ENCODE results near the gene LCLAT1. TPM values are rescaled to one million over a fixed set of nuclear protein-coding genes. Genes with fewer than 3 reads are reported as not detected.
"Not testable (repeated sequence)": the region's sequence is repeated elsewhere in the genome, so short reads cannot be mapped to it uniquely, and the experiment has no call there.

Gene LCLAT1
- total RNA-seq, 1 experiment from 2014 or later = 21.7 TPM

DNA sequence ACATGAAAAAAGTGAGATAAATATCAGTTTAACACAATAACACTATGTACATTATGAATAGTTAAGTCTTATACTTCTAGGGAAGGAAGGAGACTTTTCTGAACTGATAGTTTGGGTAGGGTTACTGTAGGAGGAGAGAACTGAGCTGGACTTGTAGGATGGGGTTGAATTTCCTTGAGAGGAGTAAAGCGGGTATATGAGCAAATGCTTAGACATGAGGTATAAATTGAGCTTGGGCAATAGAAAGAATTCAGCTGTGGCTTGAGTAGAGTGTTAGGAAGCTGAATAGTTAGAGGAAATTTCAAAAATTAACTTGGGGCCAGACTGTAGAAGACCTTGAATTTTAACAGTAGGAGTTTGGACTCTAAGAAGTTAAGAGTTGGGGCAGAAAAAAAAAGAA lies 45.1 kb downstream of the LCLAT1 start:
- Histone ChIP-seq H3K4me2 (ENCODE audit: low read depth, low read length, poor library complexity, severe bottlenecking) (no peak overlapping the region), H3K36me3 (ENCODE audit: insufficient read depth, low read length) (peaks cover 6% of the 10 kb centered on the region), H3K9ac (ENCODE audit: low read length) (no peak overlapping the region), H3K4me1 (ENCODE audit: low read length) (peaks cover 24% of the 10 kb centered on the region), H2AFZ (ENCODE audit: low read length) (no peak overlapping the region), H4K20me1 (ENCODE audit: insufficient read depth, low read depth, low read length) (no peaks in the 10 kb centered on the region), H3K27ac (ENCODE audit: low read length) (no peak overlapping the region), H3K4me3 (ENCODE audit: low read length) (no peak overlapping the region), H3K27me3 (ENCODE audit: low read length) (no peaks in the 10 kb centered on the region), H3K9me3 (ENCODE audit: low read length) (peaks cover 6% of the 10 kb centered on the region), H3K9me2 (replicated peaks; ENCODE audit: insufficient read depth, low read length) (no peaks in the 10 kb centered on the region), H3K79me2 (ENCODE audit: low read length) (peaks cover 94% of the 10 kb centered on the region)
- DNase-seq = no peak

DNA sequence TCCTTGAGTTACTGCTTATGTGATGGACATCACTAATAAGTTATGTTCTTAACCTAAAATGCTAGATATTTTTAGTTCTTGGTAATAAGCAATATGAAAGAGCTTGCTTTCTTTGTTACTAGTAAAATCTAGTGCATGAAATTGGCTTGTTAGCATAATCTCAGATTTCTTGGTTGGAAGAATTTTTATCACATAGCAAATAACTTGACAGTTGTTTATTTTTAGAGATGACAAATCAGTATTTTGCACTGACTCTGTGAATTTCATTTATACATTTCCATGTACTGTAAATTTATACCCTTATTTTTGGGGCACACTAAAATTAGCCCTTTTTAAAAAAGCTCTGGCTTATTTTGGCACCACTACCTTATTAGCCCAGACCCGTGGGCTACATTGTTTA lies 45.6 kb downstream of the LCLAT1 start:
- Histone ChIP-seq H3K4me3 (ENCODE audit: low read length) (no peak overlapping the region), H2AFZ (ENCODE audit: low read length) (no peak overlapping the region), H3K27me3 (ENCODE audit: low read length) (no peaks in the 10 kb centered on the region), H3K9me2 (replicated peaks; ENCODE audit: insufficient read depth, low read length) (no peaks in the 10 kb centered on the region), H3K4me2 (ENCODE audit: low read depth, low read length, poor library complexity, severe bottlenecking) (no peak overlapping the region), H4K20me1 (ENCODE audit: insufficient read depth, low read depth, low read length) (no peaks in the 10 kb centered on the region), H3K36me3 (ENCODE audit: insufficient read depth, low read length) (peaks cover 6% of the 10 kb centered on the region), H3K9ac (ENCODE audit: low read length) (no peak overlapping the region), H3K4me1 (ENCODE audit: low read length) (peaks cover 24% of the 10 kb centered on the region), H3K79me2 (ENCODE audit: low read length) (peaks cover 94% of the 10 kb centered on the region), H3K27ac (ENCODE audit: low read length) (no peak overlapping the region), H3K9me3 (ENCODE audit: low read length) (peaks cover 6% of the 10 kb centered on the region)
- DNase-seq = no peak

DNA sequence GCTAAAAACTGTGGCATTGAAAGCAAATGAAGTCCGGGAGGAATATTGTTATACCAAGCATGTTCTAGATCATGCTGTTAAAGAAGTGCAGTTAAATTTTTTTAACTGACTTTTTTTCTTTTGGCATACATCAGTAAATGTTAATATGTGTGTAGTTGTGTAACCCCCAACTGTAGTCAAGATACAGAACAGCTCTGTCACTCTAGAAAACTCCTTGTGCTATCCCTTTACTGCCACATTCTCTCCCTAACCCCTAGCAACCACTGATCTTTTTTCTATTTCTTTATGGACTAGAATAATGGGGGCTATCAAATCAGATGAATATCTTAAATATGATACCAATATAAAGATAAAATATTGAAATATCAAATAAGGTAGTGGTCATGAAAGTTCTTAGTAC lies 46.4 kb downstream of the LCLAT1 start:
- Histone ChIP-seq H3K27ac (ENCODE audit: low read length) (no peak overlapping the region), H3K9me3 (ENCODE audit: low read length) (peaks cover 6% of the 10 kb centered on the region), H3K27me3 (ENCODE audit: low read length) (no peaks in the 10 kb centered on the region), H2AFZ (ENCODE audit: low read length) (no peak overlapping the region), H4K20me1 (ENCODE audit: insufficient read depth, low read depth, low read length) (no peaks in the 10 kb centered on the region), H3K9ac (ENCODE audit: low read length) (no peak overlapping the region), H3K36me3 (ENCODE audit: insufficient read depth, low read length) (peaks cover 6% of the 10 kb centered on the region), H3K9me2 (replicated peaks; ENCODE audit: insufficient read depth, low read length) (no peaks in the 10 kb centered on the region), H3K4me1 (ENCODE audit: low read length) (peaks cover 24% of the 10 kb centered on the region), H3K4me3 (ENCODE audit: low read length) (no peak overlapping the region), H3K79me2 (ENCODE audit: low read length) (peaks cover 94% of the 10 kb centered on the region), H3K4me2 (ENCODE audit: low read depth, low read length, poor library complexity, severe bottlenecking) (no peak overlapping the region)
- DNase-seq = no peak

DNA sequence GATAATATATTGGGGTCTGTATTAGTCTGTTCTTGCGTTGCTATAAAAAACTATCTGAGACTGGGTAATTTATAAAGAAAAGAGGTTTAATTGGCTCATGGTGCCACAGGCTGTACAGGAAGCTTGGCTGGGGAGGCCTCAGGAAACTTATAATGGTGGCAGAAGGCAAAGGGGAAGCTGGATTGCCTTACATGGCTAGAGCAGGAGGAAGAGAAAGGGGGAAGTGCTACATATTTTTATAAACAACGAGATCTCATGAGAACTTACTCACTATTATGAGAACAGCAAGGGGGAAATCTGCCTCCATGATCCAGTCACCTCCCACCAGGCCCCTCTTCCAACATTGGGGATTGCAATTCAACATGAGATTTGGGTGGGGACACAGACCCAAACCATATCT lies 48.9 kb downstream of the LCLAT1 start:
- Histone ChIP-seq H3K36me3 (ENCODE audit: insufficient read depth, low read length) (peaks cover 13% of the 10 kb centered on the region), H3K9me3 (ENCODE audit: low read length) (peaks cover 15% of the 10 kb centered on the region), H3K79me2 (ENCODE audit: low read length) (peaks cover 97% of the 10 kb centered on the region), H3K4me1 (ENCODE audit: low read length) (peaks cover 20% of the 10 kb centered on the region)
- H3K4me3 ChIP-seq (ENCODE audit: low read length); H3K4me2 ChIP-seq (ENCODE audit: low read depth, low read length, poor library complexity, severe bottlenecking); H4K20me1 ChIP-seq (ENCODE audit: insufficient read depth, low read depth, low read length); DNase-seq; H3K9ac ChIP-seq (ENCODE audit: low read length); H2AFZ ChIP-seq (ENCODE audit: low read length); H3K27me3 ChIP-seq (ENCODE audit: low read length); H3K9me2 ChIP-seq (replicated peaks; ENCODE audit: insufficient read depth, low read length); H3K27ac ChIP-seq (ENCODE audit: low read length): not testable (repeated sequence)

DNA sequence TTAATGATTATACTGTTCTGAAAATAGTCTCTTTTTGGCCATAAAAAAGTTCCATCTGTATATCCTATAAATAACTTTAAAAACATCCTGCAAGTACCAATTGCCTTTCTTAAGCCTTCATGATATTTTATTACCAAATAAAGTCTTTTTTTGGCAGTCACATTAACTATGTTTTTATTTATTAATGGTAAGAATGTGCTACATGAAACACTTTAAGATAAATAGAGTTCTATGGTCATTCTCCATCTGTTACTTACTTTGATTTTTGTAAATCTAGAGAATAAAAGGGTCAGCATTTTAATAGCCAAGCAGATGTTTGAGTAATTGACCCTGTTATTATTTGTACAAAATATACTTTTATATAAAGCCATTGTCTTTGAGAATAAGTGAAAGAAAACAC lies 52.6 kb downstream of the LCLAT1 start:
- Histone ChIP-seq H3K9me2 (replicated peaks; ENCODE audit: insufficient read depth, low read length) (no peaks in the 10 kb centered on the region), H3K27me3 (ENCODE audit: low read length) (no peaks in the 10 kb centered on the region), H3K27ac (ENCODE audit: low read length) (no peak overlapping the region), H3K4me2 (ENCODE audit: low read depth, low read length, poor library complexity, severe bottlenecking) (no peak overlapping the region), H4K20me1 (ENCODE audit: insufficient read depth, low read depth, low read length) (no peaks in the 10 kb centered on the region), H3K4me1 (ENCODE audit: low read length) (peaks cover 13% of the 10 kb centered on the region), H3K9ac (ENCODE audit: low read length) (no peak overlapping the region), H3K9me3 (ENCODE audit: low read length) (peaks cover 15% of the 10 kb centered on the region), H2AFZ (ENCODE audit: low read length) (no peak overlapping the region), H3K36me3 (ENCODE audit: insufficient read depth, low read length) (peaks cover 13% of the 10 kb centered on the region), H3K79me2 (ENCODE audit: low read length) (peaks cover 94% of the 10 kb centered on the region), H3K4me3 (ENCODE audit: low read length) (no peak overlapping the region)
- no peak for DNase-seq

DNA sequence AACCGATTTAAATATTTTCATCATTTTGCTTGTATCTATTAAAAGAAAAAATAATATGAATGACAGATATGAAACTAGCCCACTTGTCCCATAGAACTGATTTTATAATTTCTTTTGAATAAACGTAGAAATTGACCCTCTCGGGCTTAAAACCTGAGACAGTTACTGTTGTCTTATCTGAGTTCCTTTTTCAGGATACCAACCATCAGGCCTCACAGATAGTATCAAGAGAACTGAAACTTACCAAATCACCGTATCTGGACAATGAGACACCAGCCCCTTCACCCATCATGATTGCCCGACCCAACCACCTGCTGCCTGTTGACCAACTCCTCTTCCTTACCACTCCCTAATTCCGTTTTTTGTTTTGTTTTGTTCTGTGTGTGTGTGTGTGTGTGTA lies 53.7 kb downstream of the LCLAT1 start:
- Histone ChIP-seq H3K4me3 (ENCODE audit: low read length) (no peak overlapping the region), H2AFZ (ENCODE audit: low read length) (no peak overlapping the region), H3K79me2 (ENCODE audit: low read length) (peaks cover 94% of the 10 kb centered on the region), H3K36me3 (ENCODE audit: insufficient read depth, low read length) (peaks cover 13% of the 10 kb centered on the region), H3K9me3 (ENCODE audit: low read length) (peaks cover 15% of the 10 kb centered on the region), H3K27ac (ENCODE audit: low read length) (no peak overlapping the region), H3K9ac (ENCODE audit: low read length) (no peak overlapping the region), H4K20me1 (ENCODE audit: insufficient read depth, low read depth, low read length) (no peaks in the 10 kb centered on the region), H3K27me3 (ENCODE audit: low read length) (no peaks in the 10 kb centered on the region), H3K4me1 (ENCODE audit: low read length) (peaks cover 13% of the 10 kb centered on the region), H3K4me2 (ENCODE audit: low read depth, low read length, poor library complexity, severe bottlenecking) (no peak overlapping the region), H3K9me2 (replicated peaks; ENCODE audit: insufficient read depth, low read length) (no peaks in the 10 kb centered on the region)
- DNase-seq = no peak

DNA sequence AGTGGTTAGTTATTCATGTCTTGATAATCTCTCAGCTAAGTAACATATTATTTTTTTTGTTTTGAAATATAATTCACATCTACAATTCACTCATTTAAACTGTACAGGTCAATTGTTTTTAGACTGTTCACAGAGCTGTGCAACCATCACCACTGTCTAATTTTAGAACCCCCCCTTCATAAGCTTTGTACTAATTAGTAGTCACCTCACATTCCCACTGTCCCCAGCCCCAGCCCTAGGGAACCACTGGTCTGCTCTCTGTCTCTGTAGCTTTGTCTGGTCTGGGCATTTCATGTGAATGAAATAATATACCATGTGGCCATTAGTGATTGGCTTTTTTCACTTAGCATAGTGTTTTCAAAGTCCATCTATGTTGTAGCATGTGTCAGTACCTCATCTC lies 55.3 kb downstream of the LCLAT1 start:
- Histone ChIP-seq H3K79me2 (ENCODE audit: low read length) (peaks cover 93% of the 10 kb centered on the region), H3K27ac (ENCODE audit: low read length) (no peak overlapping the region)

DNA sequence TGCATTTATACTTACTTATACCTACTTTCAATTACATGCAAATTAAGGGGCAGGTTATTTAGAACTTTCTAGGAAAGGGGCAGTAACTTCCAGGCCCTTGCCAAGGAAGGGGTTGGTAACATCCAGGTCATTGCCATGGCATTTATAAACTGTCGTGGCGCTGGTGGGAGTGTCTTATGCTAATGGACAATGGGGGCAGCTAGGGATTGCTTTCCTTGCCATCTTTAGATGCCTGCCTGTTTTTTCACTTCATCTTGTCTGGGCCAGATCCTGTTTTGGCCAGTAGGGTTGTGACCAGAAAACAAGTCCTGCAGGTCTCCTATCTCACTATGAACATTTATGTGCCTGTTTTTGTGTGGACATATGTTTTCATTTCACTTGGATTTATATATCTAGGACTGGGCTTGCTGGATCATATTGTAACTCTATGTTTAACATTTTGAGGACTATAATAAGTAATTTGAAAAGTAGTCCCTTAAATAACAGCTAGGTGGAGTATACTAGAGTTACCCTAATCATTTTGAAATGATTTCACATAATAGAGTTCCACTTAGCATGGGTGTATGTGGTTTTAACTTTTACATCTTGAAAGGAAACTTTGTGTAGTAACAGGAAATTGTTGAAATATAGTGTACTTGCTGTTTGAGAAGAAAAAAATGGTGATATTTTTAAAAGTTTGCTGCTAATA lies 56.1 kb downstream of the LCLAT1 start:
- H3K27me3 ChIP-seq (ENCODE audit: low read length) = no peaks in the 10 kb centered on the region
- no peak overlapping the region for H3K4me3 ChIP-seq (ENCODE audit: low read length)
- H3K79me2 ChIP-seq (ENCODE audit: low read length) = peaks cover 93% of the 10 kb centered on the region
- no peaks in the 10 kb centered on the region for H3K9me2 ChIP-seq (replicated peaks; ENCODE audit: insufficient read depth, low read length)
- H3K9me3 ChIP-seq (ENCODE audit: low read length) = peaks cover 9% of the 10 kb centered on the region
- no peak overlapping the region for H3K27ac ChIP-seq (ENCODE audit: low read length)
- no peak overlapping the region for H2AFZ ChIP-seq (ENCODE audit: low read length)
- H3K36me3 ChIP-seq (ENCODE audit: insufficient read depth, low read length) = 0 out of 2 replicates have a peak, but pooled peaks cover 7% of the 10 kb centered on the region
- H4K20me1 ChIP-seq (ENCODE audit: insufficient read depth, low read depth, low read length) = no peaks in the 10 kb centered on the region
- H3K4me1 ChIP-seq (ENCODE audit: low read length) = peaks cover 13% of the 10 kb centered on the region
- H3K4me2 ChIP-seq (ENCODE audit: low read depth, low read length, poor library complexity, severe bottlenecking) = no peak overlapping the region
- peak; percentile 49 for DNase-seq
- H3K9ac ChIP-seq (ENCODE audit: low read length) = no peak overlapping the region

More for the DNA sequence above, 55.3 kb downstream of the LCLAT1 start:
- Histone ChIP-seq H3K36me3 (ENCODE audit: insufficient read depth, low read length) (0 out of 2 replicates have a peak, but pooled peaks cover 7% of the 10 kb centered on the region), H3K9me2 (replicated peaks; ENCODE audit: insufficient read depth, low read length) (no peaks in the 10 kb centered on the region), H3K4me3 (ENCODE audit: low read length) (no peak overlapping the region), H2AFZ (ENCODE audit: low read length) (no peak overlapping the region), H3K4me1 (ENCODE audit: low read length) (peaks cover 13% of the 10 kb centered on the region), H4K20me1 (ENCODE audit: insufficient read depth, low read depth, low read length) (no peaks in the 10 kb centered on the region), H3K9me3 (ENCODE audit: low read length) (peaks cover 9% of the 10 kb centered on the region), H3K9ac (ENCODE audit: low read length) (no peak overlapping the region), H3K27me3 (ENCODE audit: low read length) (no peaks in the 10 kb centered on the region), H3K4me2 (ENCODE audit: low read depth, low read length, poor library complexity, severe bottlenecking) (no peak overlapping the region)
- no peak for DNase-seq

All from Karpas-422 (cell line).